ENCODE data around the gene COPRS. TPM values are rescaled to one million over a fixed set of nuclear protein-coding genes. Genes with fewer than 3 reads are reported as not detected.

COPRS gene
- total and polyA plus RNA-seq, 2 of the 8 experiments (the other 6 are each of a cell fraction or from before 2014, with no cell fraction given) = 40.9 to 49.3 TPM

DNA sequence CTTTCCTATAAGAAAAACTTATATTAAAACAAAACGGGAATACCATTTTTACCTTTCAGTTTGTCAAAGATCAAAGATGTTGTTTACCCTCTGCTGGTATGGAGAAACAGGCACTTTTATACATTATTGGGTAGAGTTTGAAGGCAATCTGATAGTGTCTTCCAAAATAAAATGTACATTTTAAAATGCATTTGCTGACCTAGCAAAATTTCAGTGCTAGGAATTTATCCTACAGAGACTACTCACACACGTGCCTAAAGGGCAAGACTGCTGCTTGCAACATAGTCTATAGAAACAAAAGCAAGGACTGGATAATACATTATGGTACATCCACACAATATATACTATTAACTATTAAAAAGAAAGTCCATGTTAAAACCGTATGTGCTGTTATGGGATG lies 36.0 kb downstream of the COPRS start:
- 79% methylated on average over 3 of the region's 3 CpGs; no CpG with 5 or more reads in 1 of the 2 experiments for WGBS, 2 experiments (ENCODE audit: extremely low coverage in 1 of 2, insufficient coverage in 1 of 2, insufficient read length in 1 of 2, insufficient replicate concordance in 2 of 2, low coverage in 1 of 2, low lambda C conversion rate in 2 of 2, missing lambda C conversion rate in 1 of 2)
- Histone ChIP-seq H2AK5ac (ENCODE audit: low read depth, low read length) (no peak overlapping the region), H3K4me1 (replicated peaks in 1 of 4; ENCODE audit: control insufficient read depth in 3 of 4, insufficient read depth in 4 of 4, low read length in 3 of 4) (no peaks in the 10 kb centered on the region), H3K27me3 (replicated peaks in 1 of 4; ENCODE audit: control insufficient read depth in 3 of 4, extremely low read depth in 1 of 4, insufficient read depth in 3 of 4, low read length in 3 of 4) (no peaks in the 10 kb centered on the region), H2BK5ac (ENCODE audit: low read depth, low read length) (no peak overlapping the region), H2BK15ac (ENCODE audit: low read length) (no peak overlapping the region), H4K91ac (replicated peaks; ENCODE audit: insufficient read length, low read length) (no peak overlapping the region), H3K4me2 (ENCODE audit: insufficient read depth in 1 of 2, low read depth in 2 of 2, low read length in 2 of 2) (no peak overlapping the region), H3K4ac (replicated peaks; ENCODE audit: insufficient read length, low read depth, low read length) (no peak overlapping the region), H3K9me3 (ENCODE audit: insufficient read depth in 2 of 2, low read depth in 1 of 2, low read length in 1 of 2) (no peaks in the 10 kb centered on the region), H3K18ac (ENCODE audit: extremely low read depth, low read length) (no peak overlapping the region), H2BK120ac (replicated peaks; ENCODE audit: low read depth, low read length) (no peak overlapping the region), H3K27ac (ENCODE audit: low read depth, low read length) (no peak overlapping the region), H2BK20ac (ENCODE audit: low read length) (no peak overlapping the region), H3K9ac (replicated peaks in 1 of 4; ENCODE audit: extremely low read depth in 1 of 4, low read depth in 3 of 4, low read length in 3 of 4) (no peak overlapping the region), H3K4me3 (ENCODE audit: extremely low read depth in 1 of 4, insufficient read depth in 2 of 4, low read depth in 3 of 4, low read length in 4 of 4) (no peak overlapping the region), H4K8ac (ENCODE audit: extremely low read depth, insufficient read depth, low read length) (no peak overlapping the region), H4K20me1 (replicated peaks in 1 of 2; ENCODE audit: control insufficient read depth in 1 of 2, insufficient read depth in 2 of 2, low read length in 2 of 2) (no peaks in the 10 kb centered on the region), H2AFZ (ENCODE audit: low read length) (no peak overlapping the region), H3K14ac (ENCODE audit: insufficient read length) (no peak overlapping the region), H3K79me2 (ENCODE audit: control insufficient read depth in 1 of 2, insufficient read depth in 2 of 2, low read length in 2 of 2) (no peaks in the 10 kb centered on the region), H3K23ac (ENCODE audit: insufficient read length) (no peak overlapping the region), H3K23me2 (ENCODE audit: low read depth, low read length) (no peaks in the 10 kb centered on the region), H3K79me1 (ENCODE audit: low read depth, low read length) (no peaks in the 10 kb centered on the region), H3K36me3 (ENCODE audit: control insufficient read depth in 2 of 4, insufficient read depth in 4 of 4, low read length in 3 of 4) (no peaks in the 10 kb centered on the region), H2BK12ac (ENCODE audit: low read depth, low read length) (no peak overlapping the region), H3K56ac (replicated peaks; ENCODE audit: insufficient read length, low read depth, low read length) (no peak overlapping the region), H4K5ac (ENCODE audit: insufficient read length, low read depth, low read length) (no peak overlapping the region)
- no peak for DNase-seq (ENCODE audit: low read depth in 1 of 2, low spot score in 2 of 2)
- FAIRE-seq = no peak
- ChIA-PET CTCF (ENCODE audit: partially characterized antibody) (interaction anchor here (1.9 kb wide), 1 partner anchor 18 kb away, joined by 8 read pairs; no protein-coding TSS in a partner anchor), POLR2A (ENCODE audit: partially characterized antibody) (no interaction called here)
- TF ChIP-seq SP1 (IDR thresholded peaks at IDR 0.05; ENCODE audit: low read depth, low read length) = no peak
- peak; percentile 72 for TF ChIP-seq MAFK (IDR thresholded peaks at IDR 0.05; ENCODE audit: low read depth, low read length)
- no peak for TF ChIP-seq NRF1 (IDR thresholded peaks at IDR 0.05; ENCODE audit: low read depth, low read length)
